HL-60/S4 treated with phorbol 12-myristate 13-acetate at 8.2 ng/mL for 4 days and 3 days (cell line): ENCODE data around the gene ASF1B.

Experiments used
- in situ Hi-C: fragments of 300-500 bp; cut with MboI; formaldehyde crosslinking; loops from 2 replicates; pipeline ENCODE4 v1.15.0; 2022; ENCODE audit warnings: low sequenced_read_pairs

ASF1B gene

DNA sequence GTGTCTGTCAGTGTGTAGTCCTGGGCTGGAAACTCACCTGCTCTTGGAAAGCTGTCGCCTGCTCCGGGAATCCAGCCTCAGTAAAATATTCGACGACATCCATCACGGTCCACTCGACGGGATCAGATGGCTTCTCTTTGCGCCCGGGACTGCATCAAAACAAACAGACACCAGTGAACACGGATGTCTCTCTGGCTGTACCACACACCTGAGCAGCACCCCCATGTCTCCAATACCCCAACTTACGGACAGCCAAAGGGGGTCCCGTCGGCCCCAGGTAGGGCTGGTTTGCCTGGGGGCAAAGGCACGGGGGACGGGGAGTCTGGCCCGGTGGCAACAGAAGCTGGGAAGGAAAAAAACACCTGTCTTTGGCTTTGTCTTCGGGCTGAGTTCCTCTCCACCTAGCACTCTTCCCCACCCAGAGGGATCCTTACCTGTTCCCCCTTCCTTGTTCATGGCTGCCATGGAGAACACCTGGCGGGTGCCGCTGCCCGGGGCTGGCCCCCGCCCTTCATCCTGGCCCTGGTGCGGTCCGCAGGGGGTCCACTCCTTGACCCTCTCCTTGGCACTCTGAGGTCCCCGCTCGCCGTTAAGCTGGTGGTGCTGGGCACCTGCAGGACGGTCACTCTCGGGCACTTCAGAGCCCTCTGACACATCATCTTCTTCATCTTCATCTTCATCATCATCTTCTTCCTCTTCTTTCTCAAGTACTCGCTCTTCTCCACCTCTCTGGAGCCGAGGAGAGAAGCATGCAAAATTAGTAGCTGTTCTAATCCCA lies 47.6 kb downstream of the ASF1B start:
- in situ Hi-C loops, result no loop called here

GRCh38 chr19:14086098-14086497 lies 50.3 kb downstream of the ASF1B start:
- in situ Hi-C loops, result no loop called here

- in situ Hi-C loops, result no loop called here
Observed at GRCh38 chr19:14085309-14085995, 50.9 kb downstream of the ASF1B start, which contains the start of gene C19orf67. Gene C19orf67, minus strand, starts transcription at chr19:14085783. Its CDS starts 156 bp downstream, at chr19:14085627.

DNA sequence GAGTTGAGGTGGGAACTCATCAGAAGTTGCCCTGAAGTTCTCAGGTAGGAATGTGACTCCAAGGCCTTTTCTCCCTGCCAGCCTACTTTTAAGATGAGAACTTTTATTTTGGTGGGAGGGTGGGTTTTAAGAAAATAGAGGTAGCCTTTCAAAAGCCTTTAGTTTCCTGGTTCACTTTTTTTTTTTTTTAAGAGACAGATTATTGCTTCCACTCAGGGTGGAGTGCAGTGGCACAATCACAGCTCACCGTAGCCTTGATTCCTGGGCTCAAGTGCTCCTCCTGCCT lies 53.8 kb downstream of the ASF1B start:
- in situ Hi-C loops, result no loop called here

DNA sequence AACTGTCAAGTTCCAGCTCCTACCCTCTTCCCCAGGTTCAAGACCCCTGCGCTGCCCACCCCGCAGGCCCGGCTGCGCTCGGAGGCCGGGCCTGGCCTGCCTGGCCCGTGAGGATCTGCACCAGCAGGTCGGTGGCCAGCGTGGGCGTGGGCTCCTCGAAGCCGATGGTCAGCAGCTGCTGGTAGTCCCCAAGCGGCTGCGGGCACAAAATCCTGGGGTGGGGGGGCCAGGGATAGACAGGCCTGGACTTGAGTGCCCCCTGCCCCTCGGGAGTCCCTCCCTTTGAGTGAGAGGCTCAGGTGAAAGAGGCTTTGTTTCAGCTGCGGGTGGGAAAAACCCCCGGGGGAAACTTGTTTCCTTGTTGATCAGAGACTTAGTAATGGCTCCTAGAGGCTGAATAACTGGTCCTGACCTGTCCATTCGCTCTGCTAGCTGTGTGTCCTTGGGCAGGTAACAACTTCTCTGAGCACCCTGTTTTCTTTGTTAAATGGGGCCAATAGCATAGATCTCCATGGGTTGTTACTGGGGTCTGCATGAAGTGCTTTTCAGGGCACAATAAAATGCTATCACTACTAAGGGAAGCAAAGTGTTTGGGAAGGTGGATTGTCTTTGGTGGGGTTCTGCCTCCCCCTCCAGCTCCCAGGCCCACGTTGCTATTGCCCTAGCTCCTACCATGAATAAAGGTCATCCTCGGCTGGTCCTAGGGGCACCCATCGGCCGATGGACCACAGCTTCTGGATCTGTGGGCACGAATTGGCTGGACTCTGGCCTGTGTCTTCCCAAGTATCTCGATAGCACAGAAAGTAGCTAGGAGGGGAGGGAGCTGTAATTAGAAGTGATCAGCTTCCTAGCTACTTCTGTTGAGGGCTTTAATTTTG lies 54.4 kb downstream of the ASF1B start:
- in situ Hi-C loops, result no loop called here

- in situ Hi-C loops, result no loop called here
Observed at GRCh38 chr19:14080887-14081796, 55.2 kb downstream of the ASF1B start.

GRCh38 chr19:14078411-14078810 lies 58.0 kb downstream of the ASF1B start:
- in situ Hi-C loops, result loop anchor here (10.0 kb wide), 1 partner anchor 194 kb away; no protein-coding TSS in a partner anchor

GRCh38 chr19:14073925-14074838 lies 62.2 kb downstream of the ASF1B start:
- in situ Hi-C loops, result loop anchor here (10.0 kb wide), 1 partner anchor 189 kb away; no protein-coding TSS in a partner anchor

- in situ Hi-C loops, result loop anchor here (10.0 kb wide), 1 partner anchor 189 kb away; no protein-coding TSS in a partner anchor
Observed at GRCh38 chr19:14073261-14073924, 63.0 kb downstream of the ASF1B start.

GRCh38 chr19:14072535-14073260 lies 63.7 kb downstream of the ASF1B start, which contains the start of gene MISP3:
Gene MISP3, plus strand, starts transcription at chr19:14072786. Its CDS starts 524 bp downstream, at chr19:14073310.
- in situ Hi-C loops, result loop anchor here (10.0 kb wide), 1 partner anchor 188 kb away; no protein-coding TSS in a partner anchor

DNA sequence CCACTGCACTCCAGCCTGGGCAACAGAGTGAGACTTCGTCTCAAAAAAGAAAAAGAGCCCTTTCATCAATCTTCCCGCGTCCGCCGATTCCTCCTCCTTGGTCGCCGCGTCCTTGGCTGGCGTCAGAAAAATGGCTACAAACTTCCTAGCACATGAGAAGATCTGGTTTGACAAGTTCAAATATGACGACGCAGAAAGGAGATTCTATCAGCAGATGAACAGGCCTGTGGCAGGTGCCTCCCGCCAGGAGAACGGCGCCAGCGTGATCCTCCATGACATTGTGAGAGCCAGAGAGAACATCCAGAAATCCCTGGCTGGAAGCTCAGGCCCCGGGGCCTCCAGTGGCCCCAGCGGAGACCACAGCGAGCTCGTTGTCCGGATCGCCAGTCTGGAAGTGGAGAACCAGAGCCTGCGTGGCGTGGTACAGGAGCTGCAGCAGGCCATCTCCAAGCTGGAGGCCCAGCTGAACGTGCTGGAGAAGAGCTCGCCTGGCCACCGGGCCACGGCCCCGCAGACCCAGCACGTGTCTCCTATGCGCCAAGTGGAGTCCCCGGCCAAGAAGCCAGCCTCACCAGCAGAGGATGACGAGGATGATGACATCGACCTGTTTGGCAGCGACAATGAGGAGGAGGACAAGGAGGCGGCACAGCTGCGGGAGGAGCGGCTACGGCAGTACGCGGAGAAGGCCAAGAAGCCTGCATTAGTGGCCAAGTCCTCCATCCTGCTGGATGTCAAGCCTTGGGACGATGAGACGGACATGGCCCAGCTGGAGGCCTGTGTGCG lies 65.9 kb downstream of the ASF1B start:
- in situ Hi-C loops, result loop anchor here (10.0 kb wide), 1 partner anchor 186 kb away; no protein-coding TSS in a partner anchor
